HEK293 (cell line): ENCODE results near the gene EML1.

Experiments used
- HOXC10 ChIP-seq: sonication (generic); formaldehyde crosslinking; IDR thresholded peaks from 2 replicates; pipeline ENCODE4 v1.8.1; 2023; ENCODE audit warnings: mild to moderate bottlenecking, missing genetic modification reagents
- MYNN ChIP-seq: fragments of 450-650 bp; formaldehyde crosslinking; IDR thresholded peaks from 2 replicates; pipeline ENCODE4 v1.5.1; 2016; ENCODE audit warnings: missing biosample characterization, missing genetic modification characterization, borderline replicate concordance
- OVOL3 ChIP-seq: fragments of 450-650 bp; formaldehyde crosslinking; IDR thresholded peaks from 2 replicates; pipeline ENCODE4 v1.5.1; 2016; ENCODE audit warnings: missing biosample characterization, missing genetic modification characterization
- TRIM28 ChIP-seq: IDR thresholded peaks from 2 replicates; pipeline ENCODE4 v1.6.1; 2011; ENCODE audit warnings: low read length, control low read depth, borderline replicate concordance
- ZFP69B ChIP-seq: fragments of 450-650 bp; formaldehyde crosslinking; IDR thresholded peaks from 2 replicates; pipeline ENCODE4 v1.5.1; 2016; ENCODE audit warnings: missing biosample characterization, missing genetic modification characterization
- ZNF2 ChIP-seq: fragments of 450-650 bp; formaldehyde crosslinking; IDR thresholded peaks from 2 replicates; pipeline ENCODE4 v1.5.1; 2016; ENCODE audit warnings: missing biosample characterization, missing genetic modification characterization
- ZNF221 ChIP-seq: fragments of 450-650 bp; formaldehyde crosslinking; IDR thresholded peaks from 2 replicates; pipeline ENCODE4 v1.5.1; 2017; ENCODE audit warnings: missing biosample characterization, missing genetic modification characterization, borderline replicate concordance
- ZNF223 ChIP-seq: fragments of 450-650 bp; formaldehyde crosslinking; IDR thresholded peaks from 2 replicates; pipeline ENCODE4 v1.5.1; 2016; ENCODE audit warnings: missing biosample characterization, missing genetic modification characterization
- ZNF24 ChIP-seq: fragments of 450-650 bp; formaldehyde crosslinking; IDR thresholded peaks from 2 replicates; pipeline ENCODE4 v1.5.1; 2016; ENCODE audit warnings: missing biosample characterization, missing genetic modification characterization
- ZNF473 ChIP-seq: fragments of 450-650 bp; formaldehyde crosslinking; IDR thresholded peaks from 2 replicates; pipeline ENCODE4 v1.5.1; 2017; ENCODE audit warnings: missing biosample characterization, missing genetic modification characterization
- ZNF501 ChIP-seq: fragments of 450-650 bp; formaldehyde crosslinking; IDR thresholded peaks from 2 replicates; pipeline ENCODE4 v1.5.1; 2016; ENCODE audit warnings: missing biosample characterization, missing genetic modification characterization
- ZNF529 ChIP-seq: fragments of 450-650 bp; formaldehyde crosslinking; IDR thresholded peaks from 2 replicates; pipeline ENCODE4 v1.5.1; 2017; ENCODE audit warnings: missing genetic modification characterization, missing biosample characterization; ENCODE audit not compliant: insufficient replicate concordance
- ZNF544 ChIP-seq: fragments of 450-650 bp; formaldehyde crosslinking; IDR thresholded peaks from 2 replicates; pipeline ENCODE4 v1.5.0; 2017; ENCODE audit warnings: missing biosample characterization, missing genetic modification characterization
- ZNF549 ChIP-seq: fragments of 450-650 bp; IDR thresholded peaks from 2 replicates; pipeline ENCODE4 v1.5.1; 2018; ENCODE audit warnings: missing biosample characterization, missing genetic modification characterization, mild to moderate bottlenecking, inconsistent platforms, moderate library complexity
- ZNF558 ChIP-seq: fragments of 450-650 bp; formaldehyde crosslinking; IDR thresholded peaks from 2 replicates; pipeline ENCODE4 v1.5.1; 2016; ENCODE audit warnings: missing biosample characterization, missing genetic modification characterization
- ZNF560 ChIP-seq: fragments of 450-650 bp; formaldehyde crosslinking; IDR thresholded peaks from 2 replicates; pipeline ENCODE4 v1.5.1; 2017; ENCODE audit warnings: missing biosample characterization, missing genetic modification characterization, borderline replicate concordance
- ZNF585B ChIP-seq: fragments of 450-650 bp; formaldehyde crosslinking; IDR thresholded peaks from 2 replicates; pipeline ENCODE4 v1.5.1; 2016; ENCODE audit warnings: missing biosample characterization, missing genetic modification characterization
- ZNF596 ChIP-seq: fragments of 450-650 bp; IDR thresholded peaks from 2 replicates; pipeline ENCODE4 v1.5.0; 2018; ENCODE audit warnings: missing biosample characterization, mild to moderate bottlenecking, missing genetic modification characterization, moderate library complexity
- ZNF701 ChIP-seq: fragments of 450-650 bp; formaldehyde crosslinking; IDR thresholded peaks from 2 replicates; pipeline ENCODE4 v1.5.1; 2016; ENCODE audit warnings: missing biosample characterization, missing genetic modification characterization
- TF ChIP-seq, protein P1 (sequence below): fragments of 450-650 bp; formaldehyde crosslinking; IDR thresholded peaks from 2 replicates; pipeline ENCODE4 v1.5.1; 2016; ENCODE audit warnings: missing biosample characterization, missing genetic modification characterization, borderline replicate concordance
- TF ChIP-seq, protein P2 (sequence below): fragments of 450-650 bp; formaldehyde crosslinking; conservative IDR thresholded peaks from 2 replicates; pipeline ENCODE4 v1.5.1; 2016; ENCODE audit warnings: low read depth, missing biosample characterization, missing genetic modification characterization
- TF ChIP-seq, protein P3 (sequence below): fragments of 450-650 bp; formaldehyde crosslinking; IDR thresholded peaks from 2 replicates; pipeline ENCODE4 v1.5.1; 2016; ENCODE audit warnings: missing biosample characterization, missing genetic modification characterization, low read depth
- TF ChIP-seq, protein P4 (sequence below): fragments of 450-650 bp; formaldehyde crosslinking; IDR thresholded peaks from 2 replicates; pipeline ENCODE4 v1.5.1; 2017; ENCODE audit warnings: missing biosample characterization, missing genetic modification characterization
- TF ChIP-seq, protein P5 (sequence below): fragments of 450-650 bp; formaldehyde crosslinking; IDR thresholded peaks from 2 replicates; pipeline ENCODE4 v1.5.1; 2016; ENCODE audit warnings: missing biosample characterization, missing genetic modification characterization
- TF ChIP-seq, protein P6 (sequence below): fragments of 450-650 bp; formaldehyde crosslinking; IDR thresholded peaks from 2 replicates; pipeline ENCODE4 v1.5.1; 2016; ENCODE audit warnings: missing biosample characterization, missing genetic modification characterization

Gene EML1

DNA sequence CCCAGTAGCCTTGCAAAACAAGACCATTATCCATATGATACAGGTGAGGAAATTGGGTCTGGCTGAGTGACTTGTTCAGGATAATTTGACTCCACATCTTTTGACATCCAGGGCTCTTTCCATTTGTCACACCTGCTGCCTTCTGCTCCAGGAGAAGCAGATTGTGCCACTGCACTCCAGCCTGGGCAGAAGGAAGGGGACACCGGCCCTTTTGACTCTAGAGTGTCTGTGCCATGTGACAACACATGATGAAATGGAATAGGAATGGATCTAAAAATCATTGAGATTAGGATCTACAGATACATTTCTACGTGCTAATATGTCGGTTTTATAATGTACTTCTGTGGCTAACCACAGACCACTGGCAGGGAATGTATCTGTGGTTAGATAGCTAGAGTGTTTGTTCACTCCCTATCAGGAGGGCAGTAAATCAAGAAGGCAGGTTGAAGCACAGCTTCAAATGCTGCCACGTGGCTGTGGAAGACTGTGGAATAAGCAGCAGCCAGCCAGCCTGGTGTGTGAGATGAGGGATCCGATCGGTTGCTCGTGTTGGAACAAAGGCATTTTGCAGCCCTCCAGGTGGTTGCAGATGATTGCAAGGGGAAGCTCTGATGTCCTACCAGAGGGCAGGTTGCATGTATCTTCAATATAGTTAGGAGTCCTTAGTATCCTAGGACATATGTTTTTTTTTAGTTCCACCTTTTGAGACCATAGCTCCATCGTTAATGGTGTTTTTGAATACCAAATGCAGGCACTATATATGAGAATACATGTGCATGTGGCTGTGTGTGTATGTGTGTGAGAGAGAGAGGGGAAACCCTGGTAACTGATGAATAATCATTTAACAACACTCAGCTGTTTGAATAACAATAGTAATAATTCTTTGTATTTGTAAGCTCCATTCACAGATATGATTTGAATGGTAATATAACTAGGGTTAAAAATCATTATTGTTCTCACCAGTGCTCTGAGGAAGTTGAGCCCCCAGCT is 28.6 kb downstream of the EML1 start (continued):
- TF ChIP-seq, protein P1, sequence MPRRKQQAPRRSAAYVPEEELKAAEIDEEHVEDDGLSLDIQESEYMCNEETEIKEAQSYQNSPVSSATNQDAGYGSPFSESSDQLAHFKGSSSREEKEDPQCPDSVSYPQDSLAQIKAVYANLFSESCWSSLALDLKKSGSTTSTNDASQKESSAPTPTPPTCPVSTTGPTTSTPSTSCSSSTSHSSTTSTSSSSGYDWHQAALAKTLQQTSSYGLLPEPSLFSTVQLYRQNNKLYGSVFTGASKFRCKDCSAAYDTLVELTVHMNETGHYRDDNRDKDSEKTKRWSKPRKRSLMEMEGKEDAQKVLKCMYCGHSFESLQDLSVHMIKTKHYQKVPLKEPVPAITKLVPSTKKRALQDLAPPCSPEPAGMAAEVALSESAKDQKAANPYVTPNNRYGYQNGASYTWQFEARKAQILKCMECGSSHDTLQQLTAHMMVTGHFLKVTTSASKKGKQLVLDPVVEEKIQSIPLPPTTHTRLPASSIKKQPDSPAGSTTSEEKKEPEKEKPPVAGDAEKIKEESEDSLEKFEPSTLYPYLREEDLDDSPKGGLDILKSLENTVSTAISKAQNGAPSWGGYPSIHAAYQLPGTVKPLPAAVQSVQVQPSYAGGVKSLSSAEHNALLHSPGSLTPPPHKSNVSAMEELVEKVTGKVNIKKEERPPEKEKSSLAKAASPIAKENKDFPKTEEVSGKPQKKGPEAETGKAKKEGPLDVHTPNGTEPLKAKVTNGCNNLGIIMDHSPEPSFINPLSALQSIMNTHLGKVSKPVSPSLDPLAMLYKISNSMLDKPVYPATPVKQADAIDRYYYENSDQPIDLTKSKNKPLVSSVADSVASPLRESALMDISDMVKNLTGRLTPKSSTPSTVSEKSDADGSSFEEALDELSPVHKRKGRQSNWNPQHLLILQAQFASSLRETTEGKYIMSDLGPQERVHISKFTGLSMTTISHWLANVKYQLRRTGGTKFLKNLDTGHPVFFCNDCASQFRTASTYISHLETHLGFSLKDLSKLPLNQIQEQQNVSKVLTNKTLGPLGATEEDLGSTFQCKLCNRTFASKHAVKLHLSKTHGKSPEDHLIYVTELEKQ (tag by site-specific recombination), result peak; percentile 100
- peak; percentile 71; the same call in 1 of the 2 replicates for TF ChIP-seq ZNF596
- TF ChIP-seq MYNN (tag by site-specific recombination), result peak; percentile 68
- peak; percentile 94 for TF ChIP-seq ZNF2 (tag by site-specific recombination)
- no peak for TF ChIP-seq ZNF544 (tag by site-specific recombination)
- no peak for TF ChIP-seq HOXC10
- no peak for TF ChIP-seq ZNF529 (tag by site-specific recombination)
- TF ChIP-seq, protein P2, sequence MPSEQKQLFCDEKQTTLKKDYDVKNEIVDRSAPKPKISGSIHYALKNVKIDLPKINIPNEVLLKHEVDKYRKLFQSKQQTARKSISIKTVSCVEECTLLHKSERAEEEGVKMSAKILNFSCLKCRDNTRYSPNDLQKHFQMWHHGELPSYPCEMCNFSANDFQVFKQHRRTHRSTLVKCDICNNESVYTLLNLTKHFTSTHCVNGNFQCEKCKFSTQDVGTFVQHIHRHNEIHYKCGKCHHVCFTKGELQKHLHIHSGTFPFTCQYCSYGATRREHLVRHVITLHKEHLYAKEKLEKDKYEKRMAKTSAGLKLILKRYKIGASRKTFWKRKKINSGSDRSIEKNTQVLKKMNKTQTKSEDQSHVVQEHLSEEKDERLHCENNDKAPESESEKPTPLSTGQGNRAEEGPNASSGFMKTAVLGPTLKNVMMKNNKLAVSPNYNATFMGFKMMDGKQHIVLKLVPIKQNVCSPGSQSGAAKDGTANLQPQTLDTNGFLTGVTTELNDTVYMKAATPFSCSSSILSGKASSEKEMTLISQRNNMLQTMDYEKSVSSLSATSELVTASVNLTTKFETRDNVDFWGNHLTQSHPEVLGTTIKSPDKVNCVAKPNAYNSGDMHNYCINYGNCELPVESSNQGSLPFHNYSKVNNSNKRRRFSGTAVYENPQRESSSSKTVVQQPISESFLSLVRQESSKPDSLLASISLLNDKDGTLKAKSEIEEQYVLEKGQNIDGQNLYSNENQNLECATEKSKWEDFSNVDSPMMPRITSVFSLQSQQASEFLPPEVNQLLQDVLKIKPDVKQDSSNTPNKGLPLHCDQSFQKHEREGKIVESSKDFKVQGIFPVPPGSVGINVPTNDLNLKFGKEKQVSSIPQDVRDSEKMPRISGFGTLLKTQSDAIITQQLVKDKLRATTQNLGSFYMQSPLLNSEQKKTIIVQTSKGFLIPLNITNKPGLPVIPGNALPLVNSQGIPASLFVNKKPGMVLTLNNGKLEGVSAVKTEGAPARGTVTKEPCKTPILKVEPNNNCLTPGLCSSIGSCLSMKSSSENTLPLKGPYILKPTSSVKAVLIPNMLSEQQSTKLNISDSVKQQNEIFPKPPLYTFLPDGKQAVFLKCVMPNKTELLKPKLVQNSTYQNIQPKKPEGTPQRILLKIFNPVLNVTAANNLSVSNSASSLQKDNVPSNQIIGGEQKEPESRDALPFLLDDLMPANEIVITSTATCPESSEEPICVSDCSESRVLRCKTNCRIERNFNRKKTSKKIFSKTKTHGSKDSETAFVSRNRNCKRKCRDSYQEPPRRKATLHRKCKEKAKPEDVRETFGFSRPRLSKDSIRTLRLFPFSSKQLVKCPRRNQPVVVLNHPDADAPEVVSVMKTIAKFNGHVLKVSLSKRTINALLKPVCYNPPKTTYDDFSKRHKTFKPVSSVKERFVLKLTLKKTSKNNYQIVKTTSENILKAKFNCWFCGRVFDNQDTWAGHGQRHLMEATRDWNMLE, result peak; percentile 67
- peak; percentile 96 for TF ChIP-seq ZNF558 (tag by site-specific recombination)
- TF ChIP-seq ZNF473 (tag by site-specific recombination), result no peak
- TF ChIP-seq ZNF701 (tag by site-specific recombination), result no peak
- 0 out of 2 replicates have a peak, but pooled peaks have one; percentile 49 for TF ChIP-seq ZNF223
- peak; percentile 92 for TF ChIP-seq ZFP69B (tag by site-specific recombination)
- TF ChIP-seq ZNF549 (tag by site-specific recombination), result no peak
- no peak for TF ChIP-seq ZNF560 (tag by site-specific recombination)
- peak; percentile 91 for TF ChIP-seq OVOL3
- peak; percentile 88 for TF ChIP-seq ZNF501 (tag by site-specific recombination)
- TF ChIP-seq TRIM28, result peak; percentile 78
- TF ChIP-seq, protein P3, sequence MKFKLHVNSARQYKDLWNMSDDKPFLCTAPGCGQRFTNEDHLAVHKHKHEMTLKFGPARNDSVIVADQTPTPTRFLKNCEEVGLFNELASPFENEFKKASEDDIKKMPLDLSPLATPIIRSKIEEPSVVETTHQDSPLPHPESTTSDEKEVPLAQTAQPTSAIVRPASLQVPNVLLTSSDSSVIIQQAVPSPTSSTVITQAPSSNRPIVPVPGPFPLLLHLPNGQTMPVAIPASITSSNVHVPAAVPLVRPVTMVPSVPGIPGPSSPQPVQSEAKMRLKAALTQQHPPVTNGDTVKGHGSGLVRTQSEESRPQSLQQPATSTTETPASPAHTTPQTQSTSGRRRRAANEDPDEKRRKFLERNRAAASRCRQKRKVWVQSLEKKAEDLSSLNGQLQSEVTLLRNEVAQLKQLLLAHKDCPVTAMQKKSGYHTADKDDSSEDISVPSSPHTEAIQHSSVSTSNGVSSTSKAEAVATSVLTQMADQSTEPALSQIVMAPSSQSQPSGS (tag by site-specific recombination), result peak; percentile 84
- no peak for TF ChIP-seq ZNF585B (tag by site-specific recombination)
- TF ChIP-seq ZNF221 (tag by site-specific recombination), result peak; percentile 60; the same call in 1 of the 2 replicates
- peak; percentile 99 for TF ChIP-seq ZNF24 (tag by site-specific recombination)
- TF ChIP-seq, protein P4, sequence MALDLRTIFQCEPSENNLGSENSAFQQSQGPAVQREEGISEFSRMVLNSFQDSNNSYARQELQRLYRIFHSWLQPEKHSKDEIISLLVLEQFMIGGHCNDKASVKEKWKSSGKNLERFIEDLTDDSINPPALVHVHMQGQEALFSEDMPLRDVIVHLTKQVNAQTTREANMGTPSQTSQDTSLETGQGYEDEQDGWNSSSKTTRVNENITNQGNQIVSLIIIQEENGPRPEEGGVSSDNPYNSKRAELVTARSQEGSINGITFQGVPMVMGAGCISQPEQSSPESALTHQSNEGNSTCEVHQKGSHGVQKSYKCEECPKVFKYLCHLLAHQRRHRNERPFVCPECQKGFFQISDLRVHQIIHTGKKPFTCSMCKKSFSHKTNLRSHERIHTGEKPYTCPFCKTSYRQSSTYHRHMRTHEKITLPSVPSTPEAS (tag by site-specific recombination), result peak; percentile 85
- TF ChIP-seq, protein P5, sequence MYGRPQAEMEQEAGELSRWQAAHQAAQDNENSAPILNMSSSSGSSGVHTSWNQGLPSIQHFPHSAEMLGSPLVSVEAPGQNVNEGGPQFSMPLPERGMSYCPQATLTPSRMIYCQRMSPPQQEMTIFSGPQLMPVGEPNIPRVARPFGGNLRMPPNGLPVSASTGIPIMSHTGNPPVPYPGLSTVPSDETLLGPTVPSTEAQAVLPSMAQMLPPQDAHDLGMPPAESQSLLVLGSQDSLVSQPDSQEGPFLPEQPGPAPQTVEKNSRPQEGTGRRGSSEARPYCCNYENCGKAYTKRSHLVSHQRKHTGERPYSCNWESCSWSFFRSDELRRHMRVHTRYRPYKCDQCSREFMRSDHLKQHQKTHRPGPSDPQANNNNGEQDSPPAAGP (tag by site-specific recombination), result peak; percentile 99
- TF ChIP-seq, protein P6, sequence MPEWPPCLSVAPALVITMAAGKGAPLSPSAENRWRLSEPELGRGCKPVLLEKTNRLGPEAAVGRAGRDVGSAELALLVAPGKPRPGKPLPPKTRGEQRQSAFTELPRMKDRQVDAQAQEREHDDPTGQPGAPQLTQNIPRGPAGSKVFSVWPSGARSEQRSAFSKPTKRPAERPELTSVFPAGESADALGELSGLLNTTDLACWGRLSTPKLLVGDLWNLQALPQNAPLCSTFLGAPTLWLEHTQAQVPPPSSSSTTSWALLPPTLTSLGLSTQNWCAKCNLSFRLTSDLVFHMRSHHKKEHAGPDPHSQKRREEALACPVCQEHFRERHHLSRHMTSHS, result peak; percentile 100
